HG02763 (cell line): Measurements from ENCODE around the gene SORCS1.

Experiments
- ATAC-seq: cut with Tn5 transposase; IDR thresholded peaks from one replicate; pipeline ENCODE4 v1.9.1; 2021; ENCODE audit warnings: mild to moderate bottlenecking, moderate library complexity; ENCODE audit not compliant: unreplicated experiment

SORCS1 gene

GRCh38 chr10:107118866-107119265 is 45.6 kb downstream of the SORCS1 start:
- no peak for ATAC-seq

- ATAC-seq, result no peak
Measured at GRCh38 chr10:107104026-107104652, 60.4 kb downstream of the SORCS1 start.

- ATAC-seq, result no peak
Measured at GRCh38 chr10:107103174-107104025, 61.1 kb downstream of the SORCS1 start.

GRCh38 chr10:107098326-107098725 is 66.2 kb downstream of the SORCS1 start:
- ATAC-seq, result no peak

- ATAC-seq, result no peak
Measured at GRCh38 chr10:107094824-107095522, 69.5 kb downstream of the SORCS1 start.

- no peak for ATAC-seq
Measured at GRCh38 chr10:107092321-107092720, 72.2 kb downstream of the SORCS1 start.

GRCh38 chr10:107091126-107091525 is 73.4 kb downstream of the SORCS1 start:
- no peak for ATAC-seq

GRCh38 chr10:107085665-107086525 is 78.6 kb downstream of the SORCS1 start:
- no peak for ATAC-seq

- no peak for ATAC-seq
Measured at GRCh38 chr10:107083388-107084009, 81.0 kb downstream of the SORCS1 start.

GRCh38 chr10:107081644-107082043 is 82.9 kb downstream of the SORCS1 start:
- ATAC-seq, result no peak

- no peak for ATAC-seq
Measured at GRCh38 chr10:107075117-107075516, 89.4 kb downstream of the SORCS1 start.

- ATAC-seq, result no peak
Measured at GRCh38 chr10:107072786-107073185, 91.7 kb downstream of the SORCS1 start.

- ATAC-seq, result no peak
Measured at GRCh38 chr10:107072028-107072427, 92.5 kb downstream of the SORCS1 start.

GRCh38 chr10:107071301-107071700 is 93.2 kb downstream of the SORCS1 start:
- no peak for ATAC-seq

GRCh38 chr10:107067843-107068242 is 96.7 kb downstream of the SORCS1 start:
- ATAC-seq, result no peak

GRCh38 chr10:107064075-107064474 is 100.4 kb downstream of the SORCS1 start:
- ATAC-seq, result no peak

- ATAC-seq, result no peak
Measured at GRCh38 chr10:107059872-107060271, 104.6 kb downstream of the SORCS1 start.

- no peak for ATAC-seq
Measured at GRCh38 chr10:107059068-107059804, 105.3 kb downstream of the SORCS1 start.

GRCh38 chr10:107058331-107058730 is 106.2 kb downstream of the SORCS1 start:
- ATAC-seq, result no peak

- ATAC-seq, result no peak
Measured at GRCh38 chr10:107056182-107056581, 108.3 kb downstream of the SORCS1 start.
